Activated CD4-positive, alpha-beta T cell treated with anti-CD3 and anti-CD28 coated beads, Interleukin-2, amount 50 U/mL, for 48 hours (primary cell): ENCODE measurements around the gene MDFI.
A peak's percentile ranks its signal among the peaks of the same experiment; 100 is the strongest.
"Not testable (repeated sequence)": the region's sequence is repeated elsewhere in the genome, so short reads cannot be mapped to it uniquely, and the experiment has no call there.

ENCODE experiments used
- DNase-seq, 2 experiments: peaks; one replicate each; pipeline ENCODE4 v3.0.0-alpha.2; 2020

MDFI gene

DNA sequence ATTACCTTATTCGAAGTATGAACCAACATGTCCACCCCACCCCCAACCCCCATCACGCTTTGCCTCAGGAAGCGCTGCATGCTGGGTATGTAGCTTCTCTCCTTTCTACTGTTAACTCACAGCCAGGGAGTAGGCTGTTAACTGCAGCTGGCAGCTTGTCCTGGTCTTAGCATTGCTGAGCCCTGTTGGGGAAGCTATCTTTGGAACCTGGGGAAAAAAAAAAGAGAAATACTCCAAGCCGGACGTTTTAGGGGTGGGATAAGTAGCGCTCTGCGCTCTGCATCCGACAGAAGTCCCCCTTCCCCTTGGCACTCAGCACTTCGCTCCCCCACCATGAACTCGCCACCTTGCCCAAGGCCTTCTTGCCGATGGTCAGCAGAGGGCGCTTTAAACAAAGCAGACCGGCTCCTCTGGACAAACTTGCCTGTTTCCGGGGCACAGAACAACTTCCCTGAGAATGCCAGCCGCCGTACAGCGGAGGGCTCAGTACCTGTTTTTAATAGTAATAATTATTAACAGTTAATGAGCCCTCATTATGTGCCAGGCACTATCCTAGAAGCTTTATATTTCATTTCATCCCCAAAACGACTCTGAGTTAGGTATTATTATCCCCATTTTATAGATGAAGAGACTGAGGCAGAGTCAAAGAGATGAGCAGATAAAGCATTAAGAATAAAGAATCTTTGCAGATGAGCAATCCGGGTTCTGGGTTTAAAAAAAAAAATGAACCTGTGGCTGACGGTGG lies 35.2 kb upstream of the MDFI start:
- peak; percentile 77 to 81 for DNase-seq

- DNase-seq: no peak
These were observed 34.3 kb upstream of the MDFI start for GRCh38 chr6:41604006-41604405.

DNA sequence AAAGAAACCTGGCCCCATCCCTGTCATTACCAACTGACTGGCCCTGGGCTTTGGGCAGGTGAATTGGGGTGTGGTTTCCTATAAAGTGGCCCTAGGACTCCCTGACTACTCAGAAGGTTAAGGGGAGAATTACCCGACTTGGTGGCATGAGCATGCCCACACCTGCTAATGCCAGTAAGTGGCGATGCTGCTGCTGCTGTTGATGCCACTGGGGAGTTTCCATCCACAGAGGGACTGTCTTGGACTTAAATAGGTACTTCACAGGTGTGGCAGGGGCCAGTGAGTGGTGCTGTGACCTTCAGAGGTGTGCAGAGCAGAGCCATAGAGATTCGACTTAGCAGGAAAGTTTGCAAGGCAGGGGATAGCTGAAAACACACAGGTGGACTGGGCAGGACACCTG lies 32.6 kb upstream of the MDFI start:
- no peak for DNase-seq

DNA sequence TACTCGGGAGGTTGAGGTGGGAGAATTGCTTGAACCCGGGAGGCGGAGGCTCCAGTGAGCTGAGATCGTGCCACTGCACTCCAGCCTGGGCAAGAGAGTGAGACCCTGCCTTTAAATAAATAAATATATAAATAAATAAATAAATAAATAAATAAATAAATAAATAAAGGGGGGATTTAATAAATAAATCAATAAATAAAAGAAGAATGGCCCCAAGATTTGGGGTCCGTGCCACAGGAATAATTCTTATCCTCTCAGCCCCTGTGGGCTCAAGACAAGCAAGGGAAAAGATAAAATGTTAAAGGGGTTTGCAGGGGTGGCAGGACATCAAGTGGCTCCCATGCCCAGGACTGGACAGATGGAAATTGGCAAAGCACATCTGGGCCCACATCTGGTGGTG lies 31.2 kb upstream of the MDFI start:
- DNase-seq: no peak

DNA sequence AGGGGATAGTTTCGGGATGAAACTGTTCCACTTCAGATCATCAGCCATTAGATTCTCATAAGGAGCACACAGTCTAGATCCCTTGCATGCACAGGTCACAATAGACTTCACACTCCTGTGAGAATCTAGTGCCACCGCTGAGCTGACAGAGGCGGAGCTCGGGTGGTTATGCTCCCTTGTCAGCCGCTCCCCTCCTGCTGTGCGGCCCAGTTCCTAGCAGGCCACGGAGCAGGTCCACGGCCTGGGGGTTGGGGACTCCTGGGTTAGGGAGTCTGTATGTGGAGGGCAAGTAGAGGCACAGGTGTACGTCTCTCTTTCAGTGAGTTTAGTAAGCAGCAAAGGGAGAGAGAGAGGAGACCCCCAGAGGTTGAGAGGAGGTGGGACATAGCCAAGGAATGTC lies 30.5 kb upstream of the MDFI start:
- DNase-seq: no peak

GRCh38 chr6:41608443-41609151 lies 29.7 kb upstream of the MDFI start:
- no peak for DNase-seq

DNA sequence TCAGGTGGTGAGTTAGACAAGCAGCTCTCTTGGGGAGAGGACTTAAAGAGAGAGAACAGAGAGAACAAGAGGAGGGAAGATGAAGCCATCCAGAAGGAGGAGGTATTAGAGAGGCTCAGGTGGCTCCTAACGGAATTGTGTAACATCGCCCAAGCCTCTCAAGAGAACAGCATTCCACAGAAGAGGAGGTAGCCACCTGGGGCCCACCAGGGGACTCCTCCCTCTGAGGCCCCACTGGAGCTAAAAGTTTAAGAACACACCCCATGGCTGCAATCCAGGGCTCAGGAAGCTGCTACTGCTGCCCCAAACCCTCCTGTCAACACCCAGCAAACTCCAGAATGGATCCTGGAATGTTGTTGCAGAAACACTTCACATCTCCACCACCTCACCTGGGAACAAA lies 23.6 kb upstream of the MDFI start:
- no peak for DNase-seq

DNA sequence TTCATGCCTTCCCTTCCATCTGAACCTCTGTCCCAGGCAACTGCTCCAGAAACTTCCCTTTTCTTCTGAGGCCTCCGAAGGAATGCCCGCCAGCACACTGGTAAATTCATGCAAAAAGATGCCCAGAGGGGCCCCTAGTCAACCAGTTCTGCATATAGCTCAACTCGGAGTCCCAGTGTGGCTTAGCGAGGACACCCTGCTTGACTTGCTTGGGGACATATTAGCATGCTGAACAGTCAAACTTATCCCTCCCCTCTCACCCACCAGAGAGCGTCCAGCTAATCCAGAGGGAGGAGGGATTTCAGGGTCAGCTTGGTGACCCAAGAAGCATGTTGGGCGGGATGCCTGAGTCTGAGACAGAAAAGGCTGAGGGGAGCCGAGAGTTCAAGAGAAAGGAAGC lies 23.0 kb upstream of the MDFI start:
- no peak for DNase-seq

- no peak for DNase-seq
These were observed 19.7 kb upstream of the MDFI start for GRCh38 chr6:41618598-41618997.

DNA sequence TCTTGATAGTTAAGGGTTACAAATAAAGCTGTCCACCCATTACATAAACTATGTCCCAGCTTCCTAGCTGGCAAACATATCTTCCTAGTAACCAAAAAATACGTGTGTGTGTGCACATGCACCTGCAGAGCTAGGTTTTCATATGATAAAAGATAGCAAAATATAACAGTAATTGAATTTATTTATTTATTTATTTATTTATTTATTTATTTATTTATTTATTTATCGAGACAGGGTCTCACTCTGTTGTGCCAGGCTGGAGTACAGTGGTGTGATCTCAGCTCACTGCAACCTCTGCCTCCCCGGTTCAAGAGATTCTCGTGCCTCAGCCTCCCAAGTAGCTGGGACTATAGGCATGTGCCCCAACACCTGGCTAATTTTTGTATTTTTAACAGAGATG lies 19.1 kb upstream of the MDFI start:
- not testable (repeated sequence) for DNase-seq

- DNase-seq: no peak
These were observed 16.9 kb upstream of the MDFI start for GRCh38 chr6:41621367-41621766.

DNA sequence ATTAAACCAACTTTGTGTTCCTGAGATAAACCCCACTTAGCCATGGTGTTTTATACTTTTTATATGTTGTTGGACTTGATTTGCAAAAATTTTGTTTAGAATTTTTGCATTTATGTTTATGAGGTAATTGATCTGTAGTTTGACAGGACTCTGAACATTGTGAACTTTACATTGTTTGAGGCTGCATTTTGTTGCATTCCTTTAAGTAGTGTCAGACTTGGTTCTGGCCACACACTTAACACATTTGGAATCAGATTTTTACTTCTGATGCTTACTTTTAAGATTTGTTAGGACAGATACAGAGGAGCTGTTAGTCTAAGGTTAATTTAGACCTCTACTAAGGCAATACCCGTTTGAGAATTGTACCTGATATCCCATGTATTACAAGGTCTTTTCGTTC lies 16.5 kb upstream of the MDFI start:
- no peak for DNase-seq

DNA sequence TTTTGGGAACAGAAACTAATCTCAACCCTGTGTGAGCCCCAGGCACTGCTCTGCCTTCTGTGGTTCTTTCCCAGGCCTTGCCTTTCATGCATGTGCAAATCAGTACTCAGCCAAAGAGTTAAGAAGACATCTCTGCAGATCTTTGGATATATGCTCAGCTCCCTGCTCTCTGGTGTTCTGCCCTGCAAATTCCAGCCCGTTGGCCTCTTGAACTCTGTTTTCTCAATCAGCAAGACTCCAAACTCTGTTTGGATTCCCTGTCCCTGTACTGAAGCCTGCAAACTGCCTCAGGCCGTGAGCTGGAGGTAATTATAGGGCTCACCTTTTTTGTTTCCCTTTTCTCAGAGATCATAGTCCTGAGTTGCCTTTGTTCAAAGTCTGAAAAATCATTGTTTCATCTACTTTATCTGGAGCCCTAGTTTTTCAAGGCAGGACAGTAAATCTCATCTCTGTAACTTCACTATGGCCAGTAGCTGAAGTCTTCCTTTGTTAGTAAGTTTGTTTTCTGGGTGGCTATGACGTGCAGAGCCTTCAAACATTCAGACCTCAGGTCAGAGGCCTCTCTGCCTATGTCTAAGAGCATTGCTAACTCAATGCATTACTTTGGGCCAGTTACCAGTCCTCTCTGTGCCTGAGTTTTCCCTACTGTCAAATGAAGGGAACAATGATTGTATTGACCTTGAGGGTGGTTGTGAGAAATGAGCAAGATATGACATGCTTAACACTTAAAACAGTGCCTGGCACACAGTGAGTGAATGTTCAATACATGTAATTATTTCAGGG lies 15.9 kb upstream of the MDFI start:
- no peak for DNase-seq

DNA sequence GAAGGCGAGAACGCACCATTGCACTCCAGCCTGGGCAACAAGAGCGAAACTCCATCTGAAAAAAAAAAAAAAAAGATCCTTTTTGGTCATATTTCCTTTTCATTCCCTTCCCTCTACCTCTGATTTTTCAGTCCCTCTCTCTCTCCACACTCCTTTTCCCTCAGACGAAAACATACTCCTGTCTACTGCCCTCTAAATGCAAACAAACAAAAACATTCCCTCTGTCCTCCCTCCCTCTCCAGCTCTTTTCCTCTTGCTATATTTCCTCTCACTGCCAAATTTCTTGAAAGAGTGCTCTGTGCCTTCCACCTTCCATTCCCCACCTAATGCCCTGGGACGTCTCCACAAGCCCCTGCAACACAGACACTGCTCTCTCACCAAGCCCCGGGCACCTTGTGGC lies 14.9 kb upstream of the MDFI start:
- no peak for DNase-seq

GRCh38 chr6:41624621-41625380 lies 13.5 kb upstream of the MDFI start:
- DNase-seq: no peak

- no peak for DNase-seq
These were observed 12.8 kb upstream of the MDFI start for GRCh38 chr6:41625442-41625841.

DNA sequence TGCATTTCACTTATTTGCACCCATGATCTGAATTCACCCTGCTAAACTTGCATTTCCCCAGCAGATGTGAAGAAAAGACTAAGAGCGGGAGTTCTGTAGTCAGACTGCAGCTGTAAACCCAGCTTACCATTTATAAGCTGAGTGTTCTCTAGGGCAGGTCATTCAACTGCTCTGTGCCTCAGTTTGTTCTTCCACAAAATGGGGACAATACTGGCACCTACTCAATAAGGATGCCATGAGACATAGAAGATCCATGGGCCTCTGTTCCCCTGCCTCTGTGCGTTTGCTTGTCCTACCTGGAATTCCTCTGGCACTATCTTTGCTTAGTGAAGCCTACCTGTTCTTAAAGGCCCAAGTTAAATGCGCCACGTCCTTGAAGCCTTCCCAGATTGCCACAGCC lies 12.2 kb upstream of the MDFI start:
- no peak for DNase-seq

DNA sequence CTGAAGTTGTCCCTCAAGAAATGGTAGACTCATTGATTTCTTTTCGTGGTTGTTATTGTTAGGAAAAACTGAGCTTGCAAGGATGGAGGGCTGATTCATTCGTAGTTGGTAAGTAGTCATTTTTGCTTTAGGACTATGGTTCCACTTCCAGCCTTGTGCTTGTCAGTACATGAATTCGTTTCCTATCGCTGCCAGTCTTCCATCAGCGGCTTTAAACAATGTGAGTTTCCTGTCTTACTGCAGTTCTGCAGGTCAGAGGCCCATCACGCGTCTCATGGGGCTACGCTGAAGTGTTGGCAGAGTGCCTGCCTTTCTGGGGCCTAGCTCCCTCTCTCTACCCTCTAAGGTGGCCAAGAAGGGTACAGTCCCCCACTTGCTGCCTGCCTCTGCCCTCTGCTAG lies 11.4 kb upstream of the MDFI start:
- DNase-seq: no peak

DNA sequence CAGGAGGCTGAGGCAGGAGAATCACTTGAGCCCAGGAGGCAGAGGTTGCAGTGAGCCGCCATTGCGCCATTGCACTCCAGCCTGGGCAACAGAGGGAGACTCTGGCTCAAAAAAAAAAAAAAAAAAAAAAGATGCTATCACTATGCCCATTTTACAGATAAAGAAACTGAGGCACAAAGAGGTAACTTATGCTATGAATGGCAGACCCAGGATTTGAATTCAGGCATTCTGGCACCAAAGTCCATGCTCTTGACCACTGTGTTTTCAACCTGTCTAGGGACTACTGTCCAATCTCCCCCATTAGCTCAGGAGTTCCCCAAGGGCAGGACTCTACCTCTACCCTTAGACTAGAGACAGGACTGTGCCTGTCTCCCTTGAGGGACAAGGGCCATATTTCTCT lies 9.1 kb upstream of the MDFI start:
- no peak for DNase-seq

- DNase-seq: no peak
These were observed 8.2 kb upstream of the MDFI start for GRCh38 chr6:41630069-41630468.

- DNase-seq: no peak
These were observed 7.3 kb upstream of the MDFI start for GRCh38 chr6:41630946-41631345.

GRCh38 chr6:41633056-41633634 lies 5.1 kb upstream of the MDFI start:
- no peak for DNase-seq

GRCh38 chr6:41634657-41635056 lies 3.6 kb upstream of the MDFI start:
- no peak for DNase-seq
